ENCODE results near the gene ZBTB7C.

DNA sequence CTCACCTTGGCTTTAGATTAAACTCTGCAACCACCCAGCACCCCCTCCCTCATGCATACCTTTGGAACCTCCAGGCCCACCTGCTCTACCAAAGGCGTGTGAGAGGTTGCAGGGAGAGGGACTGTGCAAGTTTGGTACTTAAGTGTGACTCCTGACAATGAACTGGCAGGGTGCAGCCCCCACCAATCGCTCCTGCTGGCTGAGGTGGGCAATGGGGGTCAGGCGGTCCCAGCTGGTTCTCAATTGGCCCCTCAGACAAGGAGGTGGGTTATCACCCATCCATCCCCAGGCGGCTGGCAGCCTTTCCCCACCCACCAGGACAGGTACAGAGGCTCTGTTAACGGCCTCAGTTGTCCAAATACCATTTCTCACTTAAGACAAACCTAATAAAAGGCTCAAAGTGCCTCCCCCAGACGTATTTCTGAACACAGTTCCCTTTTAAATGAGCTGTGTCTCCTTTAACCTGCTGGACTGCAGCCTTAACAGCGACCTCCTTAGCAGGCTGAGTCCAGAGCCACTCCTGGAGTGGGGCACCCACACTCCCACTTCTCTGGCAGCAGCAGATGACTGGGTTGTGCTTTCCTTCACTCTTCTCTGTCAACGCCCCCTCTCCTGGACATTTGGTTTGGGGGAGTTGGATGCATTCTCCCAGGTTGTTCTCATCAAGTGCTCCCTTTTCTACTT, 309.6 kb downstream of the ZBTB7C start:
- TF ChIP-seq, protein P1, sequence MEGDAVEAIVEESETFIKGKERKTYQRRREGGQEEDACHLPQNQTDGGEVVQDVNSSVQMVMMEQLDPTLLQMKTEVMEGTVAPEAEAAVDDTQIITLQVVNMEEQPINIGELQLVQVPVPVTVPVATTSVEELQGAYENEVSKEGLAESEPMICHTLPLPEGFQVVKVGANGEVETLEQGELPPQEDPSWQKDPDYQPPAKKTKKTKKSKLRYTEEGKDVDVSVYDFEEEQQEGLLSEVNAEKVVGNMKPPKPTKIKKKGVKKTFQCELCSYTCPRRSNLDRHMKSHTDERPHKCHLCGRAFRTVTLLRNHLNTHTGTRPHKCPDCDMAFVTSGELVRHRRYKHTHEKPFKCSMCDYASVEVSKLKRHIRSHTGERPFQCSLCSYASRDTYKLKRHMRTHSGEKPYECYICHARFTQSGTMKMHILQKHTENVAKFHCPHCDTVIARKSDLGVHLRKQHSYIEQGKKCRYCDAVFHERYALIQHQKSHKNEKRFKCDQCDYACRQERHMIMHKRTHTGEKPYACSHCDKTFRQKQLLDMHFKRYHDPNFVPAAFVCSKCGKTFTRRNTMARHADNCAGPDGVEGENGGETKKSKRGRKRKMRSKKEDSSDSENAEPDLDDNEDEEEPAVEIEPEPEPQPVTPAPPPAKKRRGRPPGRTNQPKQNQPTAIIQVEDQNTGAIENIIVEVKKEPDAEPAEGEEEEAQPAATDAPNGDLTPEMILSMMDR (IDR thresholded peaks at IDR 0.05) = no peak
- TF ChIP-seq POLR2A (IDR thresholded peaks at IDR 0.05) = no peak
